ENCODE data around the gene CCDC71L. TPM values are rescaled to one million over a fixed set of nuclear protein-coding genes. Genes with fewer than 3 reads are reported as not detected.

Gene CCDC71L
- total RNA-seq, 4 donors from 2014 or later = 9.1 to 30.9 (median 18.8) TPM

- intact Hi-C loops (cut with DNase I; ENCODE audit: low total_unique reads) = no loop called here
- DNase-seq = no peak
- no peak for TF ChIP-seq POLR2A (IDR thresholded peaks at IDR 0.05)
- TF ChIP-seq, protein P1, sequence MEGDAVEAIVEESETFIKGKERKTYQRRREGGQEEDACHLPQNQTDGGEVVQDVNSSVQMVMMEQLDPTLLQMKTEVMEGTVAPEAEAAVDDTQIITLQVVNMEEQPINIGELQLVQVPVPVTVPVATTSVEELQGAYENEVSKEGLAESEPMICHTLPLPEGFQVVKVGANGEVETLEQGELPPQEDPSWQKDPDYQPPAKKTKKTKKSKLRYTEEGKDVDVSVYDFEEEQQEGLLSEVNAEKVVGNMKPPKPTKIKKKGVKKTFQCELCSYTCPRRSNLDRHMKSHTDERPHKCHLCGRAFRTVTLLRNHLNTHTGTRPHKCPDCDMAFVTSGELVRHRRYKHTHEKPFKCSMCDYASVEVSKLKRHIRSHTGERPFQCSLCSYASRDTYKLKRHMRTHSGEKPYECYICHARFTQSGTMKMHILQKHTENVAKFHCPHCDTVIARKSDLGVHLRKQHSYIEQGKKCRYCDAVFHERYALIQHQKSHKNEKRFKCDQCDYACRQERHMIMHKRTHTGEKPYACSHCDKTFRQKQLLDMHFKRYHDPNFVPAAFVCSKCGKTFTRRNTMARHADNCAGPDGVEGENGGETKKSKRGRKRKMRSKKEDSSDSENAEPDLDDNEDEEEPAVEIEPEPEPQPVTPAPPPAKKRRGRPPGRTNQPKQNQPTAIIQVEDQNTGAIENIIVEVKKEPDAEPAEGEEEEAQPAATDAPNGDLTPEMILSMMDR (IDR thresholded peaks at IDR 0.05) = no peak
- H3K36me3 ChIP-seq = no peaks in the 10 kb centered on the region
- no peak overlapping the region for H3K4me3 ChIP-seq
- no peaks in the 10 kb centered on the region for H3K27me3 ChIP-seq
- peaks cover 0 to 4% of the 10 kb centered on the region in 2 donors for H3K4me1 ChIP-seq
- H3K27ac ChIP-seq = no peak overlapping the region
- H3K9me3 ChIP-seq = no peaks in the 10 kb centered on the region
These were observed 48.5 kb downstream of the CCDC71L start for GRCh38 chr7:106612432-106612831.

GRCh38 chr7:106611911-106612310 is 49.0 kb downstream of the CCDC71L start:
- Histone ChIP-seq H3K36me3 (no peaks in the 10 kb centered on the region), H3K4me1 (peaks cover 0 to 4% of the 10 kb centered on the region in 2 donors), H3K27me3 (no peaks in the 10 kb centered on the region), H3K27ac (no peak overlapping the region), H3K4me3 (no peak overlapping the region), H3K9me3 (no peaks in the 10 kb centered on the region)
- intact Hi-C loops (cut with DNase I; ENCODE audit: low total_unique reads) = no loop called here
- no peak for TF ChIP-seq POLR2A (IDR thresholded peaks at IDR 0.05)
- TF ChIP-seq, protein P1 (IDR thresholded peaks at IDR 0.05) = no peak
- DNase-seq = no peak

GRCh38 chr7:106610996-106611886 is 49.7 kb downstream of the CCDC71L start:
- H3K27ac ChIP-seq = no peak overlapping the region
- no peak overlapping the region for H3K4me3 ChIP-seq
- no peak for TF ChIP-seq POLR2A (IDR thresholded peaks at IDR 0.05)
- TF ChIP-seq, protein P1 (IDR thresholded peaks at IDR 0.05) = no peak
- no peaks in the 10 kb centered on the region for H3K36me3 ChIP-seq
- H3K9me3 ChIP-seq = no peaks in the 10 kb centered on the region
- peaks cover 0 to 4% of the 10 kb centered on the region in 2 donors for H3K4me1 ChIP-seq
- intact Hi-C loops (cut with DNase I; ENCODE audit: low total_unique reads) = no loop called here
- H3K27me3 ChIP-seq = no peaks in the 10 kb centered on the region
- DNase-seq = no peak

DNA sequence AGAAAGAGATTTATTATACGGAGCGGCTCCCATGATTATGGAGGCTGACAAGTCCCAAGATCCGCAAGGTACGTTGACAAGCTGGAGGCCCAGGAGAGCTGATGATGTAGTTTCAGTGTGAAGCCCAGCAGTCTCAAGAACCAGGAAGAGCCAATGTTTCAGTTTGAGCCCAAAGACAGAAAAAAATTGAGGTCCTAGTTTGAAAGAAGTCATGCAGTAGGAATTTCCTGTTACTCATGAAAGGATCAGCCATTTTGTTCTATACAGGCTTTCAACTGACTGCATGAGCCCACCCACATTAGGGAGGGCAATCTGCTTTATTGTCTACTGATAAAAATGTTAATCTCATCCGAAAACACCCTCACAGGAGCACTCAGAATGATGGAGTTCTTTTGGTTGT is 51.5 kb downstream of the CCDC71L start:
- Histone ChIP-seq H3K9me3 (no peaks in the 10 kb centered on the region), H3K27me3 (no peaks in the 10 kb centered on the region), H3K4me3 (no peak overlapping the region), H3K27ac (no peak overlapping the region), H3K36me3 (no peaks in the 10 kb centered on the region), H3K4me1 (no peaks in the 10 kb centered on the region)
- no peak for DNase-seq
- TF ChIP-seq, protein P1 (IDR thresholded peaks at IDR 0.05) = no peak
- no peak for TF ChIP-seq POLR2A (IDR thresholded peaks at IDR 0.05)
- intact Hi-C loops (cut with DNase I; ENCODE audit: low total_unique reads) = no loop called here

- no peaks in the 10 kb centered on the region for H3K9me3 ChIP-seq
- DNase-seq = no peak
- intact Hi-C loops (cut with DNase I; ENCODE audit: low total_unique reads) = no loop called here
- TF ChIP-seq, protein P1 (IDR thresholded peaks at IDR 0.05) = no peak
- TF ChIP-seq POLR2A (IDR thresholded peaks at IDR 0.05) = no peak
- no peaks in the 10 kb centered on the region for H3K27me3 ChIP-seq
- no peak overlapping the region for H3K27ac ChIP-seq
- H3K36me3 ChIP-seq = no peaks in the 10 kb centered on the region
- H3K4me1 ChIP-seq = no peaks in the 10 kb centered on the region
- H3K4me3 ChIP-seq = no peak overlapping the region
These were observed 52.3 kb downstream of the CCDC71L start for GRCh38 chr7:106608661-106609060.
